ENCODE measurements around the gene NPIPA3. TPM values are rescaled to one million over a fixed set of nuclear protein-coding genes. Genes with fewer than 3 reads are reported as not detected.
"Not testable (repeated sequence)": the region's sequence is repeated elsewhere in the genome, so short reads cannot be mapped to it uniquely, and the experiment has no call there.

Gene NPIPA3
- total and polyA plus RNA-seq, 2 experiments from 2014 or later, result 0.32 to 4.5 TPM

GRCh38 chr16:14775624-14776023, 72.4 kb downstream of the NPIPA3 start:
- H3K36me3 ChIP-seq (ENCODE audit: low read depth); H3K27ac ChIP-seq; H3K79me2 ChIP-seq (ENCODE audit: insufficient read depth); H3K9me3 ChIP-seq (ENCODE audit: low read depth); DNase-seq; H3K27me3 ChIP-seq (replicated peaks; ENCODE audit: insufficient read depth); H3K9ac ChIP-seq; H4K20me1 ChIP-seq (ENCODE audit: insufficient read depth); H3K4me2 ChIP-seq (ENCODE audit: unreplicated experiment); H3F3A ChIP-seq (ENCODE audit: insufficient read depth); in situ Hi-C loops (cut with MboI); H3K4me1 ChIP-seq (ENCODE audit: insufficient read depth); H3K9me2 ChIP-seq (ENCODE audit: insufficient read depth); H3K4me3 ChIP-seq; H2AFZ ChIP-seq: not testable (repeated sequence)
- 100% methylated on average over 1 of the region's 2 CpGs; no CpG with 5 or more reads in 1 of the 2 experiments for WGBS, 2 experiments (ENCODE audit: low coverage in 1 of 2, low lambda C conversion rate in 2 of 2, missing lambda C conversion rate in 2 of 2)

Other genes with a start within 250 kb of the NPIPA3 start
- gene PARN, start 73.2 kb upstream of the NPIPA3 start, total RNA-seq (2014; rRNA removed; shearing (Covaris generic)), result 35.0 and 53.1 TPM in 2 replicates
- gene PARN, start 73.2 kb upstream of the NPIPA3 start, polyA plus RNA-seq (2016; fragmentation: Nextera tagmentation; extraction: Ambion mirVana), result 31.7 and 35.4 TPM in 2 replicates
- 60.1 and 122 TPM in 2 replicates for gene BFAR, start 70.5 kb upstream of the NPIPA3 start, total RNA-seq (2014; rRNA removed; shearing (Covaris generic))
- gene BFAR, start 70.5 kb upstream of the NPIPA3 start, polyA plus RNA-seq (2016; fragmentation: Nextera tagmentation; extraction: Ambion mirVana), result 43.3 and 51.0 TPM in 2 replicates
- gene PLA2G10, start 9.1 kb upstream of the NPIPA3 start, total RNA-seq (2014; rRNA removed; shearing (Covaris generic)), result not detected in 2 replicates
- gene PLA2G10, start 9.1 kb upstream of the NPIPA3 start, polyA plus RNA-seq (2016; fragmentation: Nextera tagmentation; extraction: Ambion mirVana), result not detected in 2 replicates
- gene NPIPA2, start 39.1 kb downstream of the NPIPA3 start, total RNA-seq (2014; rRNA removed; shearing (Covaris generic)), result 0.32 and 0.51 TPM in 2 replicates
- 1.7 and 2.0 TPM in 2 replicates for gene NPIPA2, start 39.1 kb downstream of the NPIPA3 start, polyA plus RNA-seq (2016; fragmentation: Nextera tagmentation; extraction: Ambion mirVana)
- 105 and 111 TPM in 2 replicates for gene NOMO1, start 130.3 kb downstream of the NPIPA3 start, total RNA-seq (2014; rRNA removed; shearing (Covaris generic))
- gene NOMO1, start 130.3 kb downstream of the NPIPA3 start, polyA plus RNA-seq (2016; fragmentation: Nextera tagmentation; extraction: Ambion mirVana), result 104 and 111 TPM in 2 replicates
- gene NPIPA1, start 234.0 kb downstream of the NPIPA3 start, total RNA-seq (2014; rRNA removed; shearing (Covaris generic)), result 73.2 and 78.5 TPM in 2 replicates
- gene NPIPA1, start 234.0 kb downstream of the NPIPA3 start, polyA plus RNA-seq (2016; fragmentation: Nextera tagmentation; extraction: Ambion mirVana), result 29.8 and 41.1 TPM in 2 replicates